ENCODE data around the gene STRAP. TPM values are rescaled to one million over a fixed set of nuclear protein-coding genes. Genes with fewer than 3 reads are reported as not detected.
A peak's percentile ranks its signal among the peaks of the same experiment; 100 is the strongest.

Gene STRAP
- total and polyA plus RNA-seq, 2 of the 8 experiments (the other 6 are each of a cell fraction or from before 2014, with no cell fraction given) = 107 to 251 TPM

- TF ChIP-seq CHD7 (IDR thresholded peaks at IDR 0.05; ENCODE audit: insufficient replicate concordance, low read length) = peak; percentile 98
Measured at GRCh38 chr12:15887043-15887817, 5.0 kb downstream of the STRAP start (continued).

All from H1 (cell line).